Head of caudate nucleus (tissue), 42 donors: ENCODE results near the gene TTLL4.
"Not testable (repeated sequence)": the region's sequence is repeated elsewhere in the genome, so short reads cannot be mapped to it uniquely, and the experiment has no call there.

Experiments used
- DNase-seq, 42 donors: peaks; one replicate each; pipeline versions ENCODE4 v3.0.0 to v3.0.0-alpha.2; 2020 to 2021; ENCODE audit warnings: mixed read lengths in 7 of 42
- intact Hi-C: fragments of 100-400 bp; cut with DNase I; formaldehyde crosslinking; loops from one replicate; pipeline ENCODE4 v1.15.0; 2022

The TTLL4 gene

DNA sequence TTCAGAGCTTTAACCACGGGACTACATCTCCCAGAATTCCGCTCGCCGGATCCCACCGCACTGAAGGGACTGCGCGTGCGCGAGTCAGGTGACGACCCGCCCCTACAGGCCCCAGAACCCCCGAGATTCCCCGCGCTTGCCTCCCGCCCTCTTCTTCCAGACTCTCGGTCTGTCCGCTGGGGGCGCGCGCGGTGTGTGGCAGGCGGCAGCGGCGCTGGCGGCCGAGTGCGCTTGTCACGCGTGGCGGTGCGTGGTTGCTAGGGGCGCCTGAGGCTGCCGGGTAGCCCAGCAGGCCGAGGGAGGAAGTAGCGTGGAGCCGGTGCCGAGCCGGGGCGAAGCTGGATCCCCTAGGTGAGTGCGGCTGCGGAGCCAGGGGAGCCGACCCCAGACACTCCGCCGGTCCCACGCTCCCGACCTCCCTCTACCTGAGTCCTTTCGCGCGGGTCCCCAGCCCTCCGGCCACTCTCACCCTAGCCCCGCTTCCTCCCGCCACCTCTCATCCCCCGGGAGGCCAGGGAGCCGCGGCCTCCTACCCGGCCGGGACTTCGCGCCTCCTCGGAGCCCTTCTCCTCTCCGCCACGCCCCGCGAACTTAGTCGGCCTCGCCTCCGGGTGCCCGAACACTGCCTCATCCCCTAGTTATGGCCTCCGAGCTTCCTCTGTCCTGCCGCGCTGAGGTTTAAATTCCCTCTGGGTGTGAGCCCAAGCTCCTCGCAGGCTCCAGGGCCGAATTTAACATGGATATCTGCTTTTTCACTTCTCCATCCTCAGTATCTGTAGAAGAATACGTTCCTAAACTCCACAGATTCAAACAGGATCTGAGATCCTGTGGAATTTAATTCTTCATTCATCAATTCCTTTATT is at the start of gene TTLL4:
TTLL4 (plus strand) TSS at position 149 of the 863 bp plus-strand sequence. CDS start 26,842 bp downstream, outside the sequence.
- DNase-seq = peak; percentile 95 to 100 (median 99)
- intact Hi-C loops = loop anchor here (2.0 to 5.0 kb wide), 3 partner anchors 39 to 140 kb away; partner anchors contain the start of genes CYP27A1, RNF25 and STK36

GRCh38 chr2:218662377-218662776 is 48.3 kb upstream of the TTLL4 start:
- intact Hi-C loops = no loop called here
- DNase-seq = no peak

DNA sequence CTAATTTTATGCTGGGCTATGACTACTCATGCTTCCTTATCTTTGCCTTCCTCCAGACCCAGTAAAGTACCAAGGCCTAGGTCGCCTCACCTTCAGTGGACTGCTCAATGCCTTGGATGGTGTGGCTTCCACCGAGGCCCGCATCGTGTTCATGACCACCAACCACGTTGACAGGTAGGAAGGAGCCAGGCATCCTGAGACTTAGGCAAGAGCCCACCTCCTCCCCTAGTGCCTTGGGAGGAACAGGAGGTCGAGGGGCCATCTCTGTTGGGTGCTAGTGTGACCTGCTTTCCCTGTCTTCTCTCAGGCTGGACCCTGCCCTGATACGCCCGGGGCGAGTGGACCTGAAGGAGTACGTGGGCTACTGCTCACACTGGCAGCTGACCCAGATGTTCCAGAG is 47.8 kb upstream of the TTLL4 start:
- intact Hi-C loops = no loop called here
- DNase-seq = no peak

DNA sequence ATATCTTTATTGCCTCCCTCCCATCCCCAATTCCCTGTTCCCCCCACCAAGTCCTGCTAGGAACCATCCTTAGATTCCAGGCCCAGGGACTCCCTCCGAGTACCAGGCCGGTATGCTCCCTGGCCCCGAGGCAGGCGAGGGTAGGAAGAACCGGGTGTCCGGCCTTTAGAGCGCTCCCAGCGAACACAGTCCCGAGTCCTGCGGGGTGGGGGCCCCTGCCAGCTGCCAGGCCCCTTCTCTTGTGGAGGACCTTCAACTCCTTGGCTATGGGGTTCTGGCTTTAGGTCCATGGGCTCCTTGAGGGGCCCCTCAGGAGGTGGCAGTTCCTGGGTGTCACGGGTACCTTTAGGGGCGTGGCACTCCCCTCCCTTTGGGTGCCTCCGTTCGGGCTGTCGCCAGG is 46.7 kb upstream of the TTLL4 start:
- intact Hi-C loops = no loop called here
- DNase-seq = no peak

DNA sequence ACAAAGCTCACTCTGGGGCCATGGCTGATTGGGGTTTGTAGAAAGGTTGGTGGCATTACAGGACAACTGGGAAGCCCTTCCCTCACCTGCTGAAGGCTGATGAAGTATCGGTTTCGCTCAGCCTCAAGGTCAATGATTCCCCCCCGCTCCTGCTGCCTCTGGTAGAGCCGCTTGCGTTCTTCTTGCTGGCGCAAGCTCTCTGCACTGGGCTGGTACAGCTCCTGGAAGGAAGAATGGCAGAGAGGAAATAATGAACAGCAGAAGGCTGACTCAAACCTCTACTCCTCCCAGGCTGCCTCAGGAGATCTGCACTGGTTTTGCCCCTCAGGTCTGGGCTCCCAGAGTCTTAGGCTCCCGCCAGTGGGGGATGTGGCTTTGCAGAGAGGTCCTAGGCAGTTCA is 46.0 kb upstream of the TTLL4 start:
- intact Hi-C loops = no loop called here
- DNase-seq = no peak

DNA sequence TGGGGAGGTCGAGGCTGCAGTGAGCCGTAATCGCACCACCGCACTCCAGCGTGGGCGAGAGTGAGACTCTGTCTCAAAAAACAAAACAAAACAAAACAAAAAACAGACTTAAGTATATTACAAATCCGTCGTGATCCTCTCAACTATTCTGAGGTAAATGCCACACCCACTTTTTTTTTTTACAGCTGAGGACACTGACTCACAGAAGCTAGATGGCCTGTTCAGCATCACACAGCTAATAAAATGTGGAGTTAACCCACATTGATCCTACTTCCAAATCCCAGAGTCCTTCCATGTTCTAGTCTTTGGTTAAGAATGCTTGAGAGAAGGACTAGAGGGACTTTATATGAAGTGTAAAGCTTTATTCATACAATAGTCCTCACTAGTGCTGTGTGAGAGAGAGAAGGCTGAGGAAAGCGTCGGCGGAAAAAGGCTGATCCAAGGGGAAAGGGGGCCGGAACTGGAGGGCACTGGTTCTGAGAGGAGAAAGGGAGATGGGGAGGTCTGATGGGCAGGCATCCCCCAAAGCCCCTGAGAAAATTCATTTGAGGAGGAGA is 39.5 kb upstream of the TTLL4 start:
- intact Hi-C loops = loop anchor here (5.0 kb wide), 1 partner anchor 41 kb away; the partner anchor contains the start of gene TTLL4

GRCh38 chr2:218671654-218672566 is 38.7 kb upstream of the TTLL4 start, which contains the start of the genes RNF25 and STK36:
RNF25 (minus strand) TSS chr2:218672002; CDS start chr2:218671970, 32 bp downstream.
STK36 (plus strand) TSS chr2:218672086; CDS start chr2:218672830, 744 bp downstream.
- intact Hi-C loops = loop anchor here (5.0 kb wide), 1 partner anchor 40 kb away; the partner anchor contains the start of gene TTLL4
- DNase-seq = peak; percentile 83 to 97 (median 92)

More for the DNA sequence above, 39.5 kb upstream of the TTLL4 start:
- no peak for DNase-seq

DNA sequence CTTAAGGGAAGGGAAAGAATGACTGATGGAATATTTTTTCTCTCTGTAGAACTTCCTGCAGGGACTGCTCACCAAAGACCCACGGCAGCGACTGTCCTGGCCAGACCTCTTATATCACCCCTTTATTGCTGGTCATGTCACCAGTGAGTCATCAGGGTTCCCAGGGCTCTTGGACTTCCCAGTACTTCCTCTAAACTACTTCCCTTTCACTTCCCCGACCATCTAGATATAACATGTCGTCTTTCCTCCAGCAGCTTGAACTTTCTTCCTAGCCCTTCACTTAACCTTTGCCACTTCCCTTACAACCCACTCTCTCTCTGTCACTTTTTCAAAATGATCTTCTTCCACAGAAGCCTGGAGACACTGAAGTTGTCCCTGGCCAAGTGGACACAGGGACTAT is 31.5 kb upstream of the TTLL4 start:
- DNase-seq = no peak

DNA sequence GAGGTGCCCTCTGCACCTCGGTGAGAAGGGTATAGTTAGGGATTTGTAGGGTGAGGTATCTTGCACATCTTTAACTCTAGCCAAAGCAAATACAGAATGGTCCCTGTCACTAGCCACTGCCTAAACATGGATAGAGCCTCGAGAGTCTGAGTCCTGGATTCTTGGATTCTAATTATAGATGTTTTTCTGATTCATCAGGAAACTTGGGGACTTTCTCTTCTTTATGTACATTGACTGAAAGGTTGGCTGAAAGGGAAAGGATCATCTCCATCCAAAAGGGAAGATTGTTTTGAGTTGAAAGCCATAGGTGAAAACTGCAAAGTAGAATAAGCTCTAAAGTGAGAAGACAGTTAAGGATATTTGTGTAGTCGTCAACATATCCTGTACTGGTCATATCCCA is 30.6 kb upstream of the TTLL4 start:
- DNase-seq = no peak
- intact Hi-C loops = no loop called here

More for the DNA sequence above, 31.5 kb upstream of the TTLL4 start:
- intact Hi-C loops = no loop called here

DNA sequence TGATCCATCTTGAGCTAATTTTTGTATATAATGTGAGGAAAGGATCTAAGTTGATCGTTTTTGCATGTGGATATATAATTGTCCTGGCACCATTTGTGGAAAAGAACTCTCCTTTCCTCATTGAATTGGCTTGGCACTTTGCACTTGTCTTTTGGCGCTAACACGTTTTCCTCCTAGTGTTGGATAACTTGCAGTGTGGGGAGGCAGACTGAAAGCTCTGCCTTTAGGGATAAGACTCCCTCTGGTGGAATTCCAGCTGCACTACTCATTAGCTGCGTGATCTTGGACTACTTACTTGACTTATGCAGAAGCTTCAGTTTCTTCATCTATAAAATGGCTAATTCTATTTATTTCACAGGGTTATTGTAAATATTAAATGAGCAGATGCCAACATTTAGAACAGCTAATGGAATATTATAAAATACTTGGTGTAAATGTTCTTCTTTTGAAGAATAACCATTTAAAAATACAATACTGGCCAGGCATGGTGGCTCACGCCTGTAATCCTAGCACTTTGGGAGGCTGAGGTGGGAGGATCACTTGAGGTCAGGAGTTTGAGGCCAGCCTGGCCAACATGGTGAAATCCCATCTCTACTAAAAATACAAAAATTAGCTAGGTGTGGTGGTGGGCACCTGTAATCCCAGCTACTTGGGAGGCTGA is 23.1 kb upstream of the TTLL4 start:
- intact Hi-C loops = not testable (repeated sequence)
- peak in 36 of 42 donors; percentile 20 to 89 (median 66) for DNase-seq

GRCh38 chr2:218691234-218691633 is 19.4 kb upstream of the TTLL4 start:
- DNase-seq = no peak
- intact Hi-C loops = no loop called here

DNA sequence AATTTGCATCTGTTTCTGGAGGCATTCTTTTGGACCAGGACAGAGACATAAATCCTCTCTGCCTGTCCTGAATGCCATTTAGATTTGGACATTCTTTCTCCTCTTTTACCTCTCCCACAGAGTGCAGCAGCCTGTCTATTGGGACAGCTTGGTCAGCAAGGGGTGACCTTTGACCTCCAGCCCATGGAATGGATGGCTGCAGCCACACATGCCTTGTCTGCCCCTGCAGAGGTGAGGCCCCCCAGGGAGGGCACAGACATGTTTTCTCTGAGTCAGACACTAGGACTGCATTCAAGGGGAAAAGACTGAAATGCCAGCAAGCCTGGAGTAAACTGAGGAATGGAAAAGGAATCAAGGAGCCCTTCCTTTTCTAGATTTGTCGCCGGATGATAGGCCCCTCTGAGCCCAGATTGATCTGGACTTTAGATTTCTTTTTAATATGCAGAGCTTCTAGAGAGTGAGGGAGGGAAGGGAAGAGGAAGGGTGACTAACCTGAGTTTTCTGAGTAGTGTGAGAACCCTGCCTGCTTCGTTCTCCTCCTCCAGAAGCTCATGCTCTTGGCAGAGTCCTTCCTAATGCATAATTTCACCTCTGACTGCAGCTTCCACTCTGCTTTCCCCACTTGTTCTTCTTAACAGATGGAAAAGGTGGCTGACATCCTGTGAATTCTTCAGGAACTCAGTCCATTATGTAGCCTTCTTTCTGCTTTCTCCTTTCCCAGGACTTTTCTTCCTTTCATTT is 16.1 kb upstream of the TTLL4 start:
- peak in 17 of 42 donors; percentile 12 to 73 (median 35) for DNase-seq
- intact Hi-C loops = no loop called here

GRCh38 chr2:218698885-218699284 is 11.8 kb upstream of the TTLL4 start:
- intact Hi-C loops = no loop called here
- no peak for DNase-seq

- DNase-seq = peak in 9 of 42 donors; percentile 11 to 54 (median 25)
These were observed 8.8 kb upstream of the TTLL4 start for GRCh38 chr2:218701806-218702205.

GRCh38 chr2:218703341-218703740 is 7.3 kb upstream of the TTLL4 start:
- intact Hi-C loops = no loop called here
- DNase-seq = no peak

More at GRCh38 chr2:218701806-218702205, 8.8 kb upstream of the TTLL4 start:
- intact Hi-C loops = no loop called here

GRCh38 chr2:218708086-218708485 is 2.5 kb upstream of the TTLL4 start:
- DNase-seq = no peak
- intact Hi-C loops = no loop called here

DNA sequence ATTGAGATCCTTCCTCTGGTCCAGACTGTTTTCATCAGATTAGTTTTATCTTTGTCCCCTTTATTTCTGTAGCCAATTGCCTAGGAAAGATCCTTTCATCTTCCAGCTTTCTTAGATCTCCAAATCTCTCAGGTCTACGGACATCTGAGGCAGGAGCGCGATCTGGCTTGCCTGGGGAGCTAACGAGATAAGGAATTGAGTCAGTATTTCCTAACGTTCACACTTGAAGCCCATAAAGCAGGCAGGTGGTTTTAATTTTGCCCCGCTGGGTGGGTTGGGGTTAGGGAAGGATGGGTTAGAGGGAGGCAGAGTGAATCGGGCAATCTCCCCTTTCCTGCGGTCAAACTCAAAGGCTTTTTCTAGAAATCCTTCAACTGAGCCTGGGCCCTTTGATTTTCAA is 727 bp upstream of the TTLL4 start:
- intact Hi-C loops = loop anchor here (2.0 to 5.0 kb wide), 3 partner anchors 38 to 141 kb away; partner anchors contain the start of genes CYP27A1, RNF25 and STK36

GRCh38 chr2:218710334-218710686 is 325 bp upstream of the TTLL4 start:
- intact Hi-C loops = loop anchor here (2.0 to 5.0 kb wide), 3 partner anchors 38 to 140 kb away; partner anchors contain the start of genes CYP27A1, RNF25 and STK36
- DNase-seq = peak in 1 of 42 donors; percentile 14

More for the DNA sequence above, 727 bp upstream of the TTLL4 start:
- no peak for DNase-seq
